Osteocyte (in vitro differentiated cells): ENCODE data around the gene SIL1. TPM values are rescaled to one million over a fixed set of nuclear protein-coding genes. Genes with fewer than 3 reads are reported as not detected.

Experiments used
- DNase-seq: peaks from one replicate; pipeline ENCODE4 v3.0.0; 2021; ENCODE audit warnings: mixed read lengths; ENCODE audit not compliant: unreplicated experiment; ENCODE audit errors: extremely low spot score
- H3K27ac Mint-ChIP-seq: one replicate; pipeline ENCODE4 v1.8.0; 2021; ENCODE audit warnings: mild to moderate bottlenecking, mixed read lengths; ENCODE audit not compliant: unreplicated experiment
- H3K27me3 Mint-ChIP-seq: one replicate; pipeline ENCODE4 v1.8.0; 2021; ENCODE audit warnings: mixed read lengths; ENCODE audit not compliant: unreplicated experiment
- H3K36me3 Mint-ChIP-seq: one replicate; pipeline ENCODE4 v1.8.0; 2021; ENCODE audit warnings: mixed read lengths; ENCODE audit not compliant: unreplicated experiment
- H3K4me1 Mint-ChIP-seq: one replicate; pipeline ENCODE4 v1.8.0; 2021; ENCODE audit warnings: mixed read lengths; ENCODE audit not compliant: unreplicated experiment
- H3K4me3 Mint-ChIP-seq: one replicate; pipeline ENCODE4 v1.8.0; 2021; ENCODE audit warnings: mild to moderate bottlenecking, moderate library complexity, mixed read lengths; ENCODE audit not compliant: unreplicated experiment
- H3K9me3 Mint-ChIP-seq: one replicate; pipeline ENCODE4 v1.8.0; 2021; ENCODE audit warnings: mixed read lengths; ENCODE audit not compliant: unreplicated experiment
- total RNA-seq: library from RNA; stranded (reverse); gene quantifications from 2 replicates; pipeline ENCODE4 v1.2.1, GENCODE V29; 2021
- TF ChIP-seq, protein P1 (sequence below): fragments of 200-600 bp; sonication (generic); IDR thresholded peaks from 2 replicates; pipeline ENCODE4 v1.5.0; 2021; ENCODE audit warnings: antibody characterized with exemption, mild to moderate bottlenecking, moderate library complexity

The SIL1 gene
- total RNA-seq, 1 donor from 2014 or later, result 58.4 TPM

DNA sequence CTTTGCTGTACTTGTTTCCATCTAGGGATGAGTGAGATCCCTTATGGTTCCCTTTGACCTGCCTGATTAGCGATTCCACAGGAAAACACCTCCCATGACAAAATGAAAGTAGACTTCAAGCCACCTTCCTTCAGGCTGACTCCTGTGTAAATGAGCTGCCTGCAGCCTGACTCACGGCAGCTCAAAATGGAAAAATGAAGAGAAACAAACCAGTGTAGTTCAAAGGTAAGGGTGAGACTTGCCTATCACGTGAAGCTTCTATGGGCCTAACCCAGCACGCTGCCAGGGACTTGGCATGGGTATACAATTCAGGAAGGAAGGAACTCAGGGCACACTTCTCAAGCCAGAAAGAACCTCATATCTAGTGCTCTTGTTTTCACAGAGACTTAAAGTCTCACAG lies 212.9 kb downstream of the SIL1 start:
- Mint-ChIP-seq H3K27ac (no peak overlapping the region), H3K36me3 (peaks cover 6% of the 10 kb centered on the region), H3K9me3 (no peaks in the 10 kb centered on the region), H3K27me3 (no peaks in the 10 kb centered on the region), H3K4me3 (no peak overlapping the region), H3K4me1 (peaks cover 5% of the 10 kb centered on the region)
- DNase-seq, result no peak
- TF ChIP-seq, protein P1, sequence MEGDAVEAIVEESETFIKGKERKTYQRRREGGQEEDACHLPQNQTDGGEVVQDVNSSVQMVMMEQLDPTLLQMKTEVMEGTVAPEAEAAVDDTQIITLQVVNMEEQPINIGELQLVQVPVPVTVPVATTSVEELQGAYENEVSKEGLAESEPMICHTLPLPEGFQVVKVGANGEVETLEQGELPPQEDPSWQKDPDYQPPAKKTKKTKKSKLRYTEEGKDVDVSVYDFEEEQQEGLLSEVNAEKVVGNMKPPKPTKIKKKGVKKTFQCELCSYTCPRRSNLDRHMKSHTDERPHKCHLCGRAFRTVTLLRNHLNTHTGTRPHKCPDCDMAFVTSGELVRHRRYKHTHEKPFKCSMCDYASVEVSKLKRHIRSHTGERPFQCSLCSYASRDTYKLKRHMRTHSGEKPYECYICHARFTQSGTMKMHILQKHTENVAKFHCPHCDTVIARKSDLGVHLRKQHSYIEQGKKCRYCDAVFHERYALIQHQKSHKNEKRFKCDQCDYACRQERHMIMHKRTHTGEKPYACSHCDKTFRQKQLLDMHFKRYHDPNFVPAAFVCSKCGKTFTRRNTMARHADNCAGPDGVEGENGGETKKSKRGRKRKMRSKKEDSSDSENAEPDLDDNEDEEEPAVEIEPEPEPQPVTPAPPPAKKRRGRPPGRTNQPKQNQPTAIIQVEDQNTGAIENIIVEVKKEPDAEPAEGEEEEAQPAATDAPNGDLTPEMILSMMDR, result no peak

DNA sequence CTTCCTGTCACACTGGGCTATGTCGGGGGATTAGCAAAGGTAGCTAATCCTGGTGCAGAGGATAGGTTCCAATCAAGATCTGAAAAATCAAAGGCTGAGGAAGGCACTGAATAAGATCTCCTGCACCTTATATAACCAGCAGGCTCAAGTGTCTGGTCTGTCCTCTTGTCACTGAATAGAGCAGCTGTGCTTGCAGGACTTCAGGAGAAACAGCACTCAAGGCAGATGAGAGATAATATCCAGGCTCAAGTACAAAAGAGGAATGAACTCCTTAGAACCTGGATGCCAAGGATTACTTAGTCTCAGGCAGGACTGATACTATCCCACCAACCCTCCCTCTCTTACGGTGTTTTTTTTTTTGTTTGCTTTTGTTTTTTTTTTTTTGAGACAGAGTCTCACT lies 214.2 kb downstream of the SIL1 start:
- H3K36me3 Mint-ChIP-seq, result peaks cover 6% of the 10 kb centered on the region
- H3K4me1 Mint-ChIP-seq, result peaks cover 8% of the 10 kb centered on the region
- TF ChIP-seq, protein P1, result no peak
- no peak overlapping the region for H3K27ac Mint-ChIP-seq
- no peaks in the 10 kb centered on the region for H3K9me3 Mint-ChIP-seq
- DNase-seq, result no peak
- no peaks in the 10 kb centered on the region for H3K27me3 Mint-ChIP-seq
- no peak overlapping the region for H3K4me3 Mint-ChIP-seq

DNA sequence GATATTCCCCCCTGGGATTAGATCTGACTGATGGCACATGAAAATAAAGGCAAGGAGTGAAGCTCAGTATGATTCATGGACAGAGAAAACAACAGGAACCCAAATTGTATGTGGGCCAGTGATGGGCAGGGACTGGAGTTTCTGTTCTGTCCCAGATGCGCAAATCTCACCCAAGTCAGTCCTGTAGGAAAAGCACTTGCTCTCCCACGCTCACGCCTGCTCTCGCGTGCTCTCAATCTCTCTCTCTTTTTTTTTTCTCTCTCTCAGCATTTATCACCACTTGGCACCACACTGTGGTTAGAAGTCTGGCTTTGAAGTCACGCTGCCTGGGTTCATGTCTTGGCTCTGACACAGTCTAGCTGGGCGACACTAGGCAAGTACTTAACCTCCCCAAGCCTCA lies 216.6 kb downstream of the SIL1 start:
- H3K27ac Mint-ChIP-seq, result no peak overlapping the region
- peak; percentile 63 for DNase-seq
- H3K36me3 Mint-ChIP-seq, result peaks cover 6% of the 10 kb centered on the region
- TF ChIP-seq, protein P1, result no peak
- H3K27me3 Mint-ChIP-seq, result no peaks in the 10 kb centered on the region
- H3K9me3 Mint-ChIP-seq, result no peaks in the 10 kb centered on the region
- H3K4me1 Mint-ChIP-seq, result peaks cover 18% of the 10 kb centered on the region
- H3K4me3 Mint-ChIP-seq, result no peak overlapping the region

DNA sequence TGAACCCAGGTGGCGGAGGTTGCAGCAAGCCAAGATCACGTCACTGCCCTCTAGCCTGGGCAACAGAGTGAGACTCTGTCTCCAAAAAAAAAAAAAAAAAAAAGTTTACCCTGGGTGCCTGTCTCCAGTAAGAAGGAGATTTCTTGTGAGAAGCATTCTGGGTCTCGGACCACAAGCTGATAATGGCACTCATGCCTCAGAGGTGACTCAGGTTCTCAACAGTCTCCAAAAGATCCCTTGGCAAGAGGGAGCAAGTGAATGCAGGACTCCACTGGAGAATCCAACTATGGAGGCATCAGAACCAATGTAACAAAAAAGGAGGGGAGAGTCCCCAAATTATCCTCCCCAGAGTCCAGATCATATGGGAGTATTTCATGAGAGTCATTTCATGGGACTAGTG lies 217.0 kb downstream of the SIL1 start:
- TF ChIP-seq, protein P1, result no peak
- Mint-ChIP-seq H3K4me3 (no peak overlapping the region), H3K4me1 (peaks cover 18% of the 10 kb centered on the region), H3K36me3 (peaks cover 4% of the 10 kb centered on the region), H3K27me3 (no peaks in the 10 kb centered on the region), H3K9me3 (no peaks in the 10 kb centered on the region), H3K27ac (no peak overlapping the region)
- DNase-seq, result no peak

DNA sequence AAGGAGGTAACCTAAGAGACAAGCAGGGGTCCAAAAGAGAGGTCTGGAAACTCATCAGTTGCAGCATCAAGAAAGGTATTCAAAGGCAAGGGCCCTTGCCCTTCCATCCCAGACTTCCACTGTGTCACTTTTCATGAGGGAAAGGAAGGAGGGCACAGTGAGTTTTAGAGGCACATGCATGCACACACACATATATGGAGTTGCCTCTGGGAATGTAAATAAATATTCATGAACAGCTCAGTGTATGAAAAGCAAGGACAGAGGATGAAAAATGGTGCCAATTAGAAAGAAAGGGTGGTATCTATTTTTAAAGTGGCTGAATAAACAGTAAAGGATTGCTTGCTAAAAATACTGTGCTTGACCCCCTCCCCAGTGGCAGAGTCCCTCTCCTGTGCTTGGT lies 217.7 kb downstream of the SIL1 start:
- DNase-seq, result no peak
- Mint-ChIP-seq H3K4me3 (no peak overlapping the region), H3K27me3 (no peaks in the 10 kb centered on the region), H3K36me3 (peaks cover 4% of the 10 kb centered on the region), H3K9me3 (no peaks in the 10 kb centered on the region), H3K4me1 (peaks cover 18% of the 10 kb centered on the region), H3K27ac (no peak overlapping the region)
- TF ChIP-seq, protein P1, result no peak
